Dedifferentiated amniotic fluid mesenchymal stem cell (primary cell): Measurements from ENCODE around the gene VPS4A.

Source experiments
- DNase-seq: peaks from one replicate; pipeline ENCODE4 v3.0.0-alpha.2; 2016; ENCODE audit errors: extremely low spot score

Gene VPS4A

GRCh38 chr16:69307091-69307490 lies 4.1 kb upstream of the VPS4A start:
- DNase-seq: no peak

- DNase-seq: no peak
Measured at GRCh38 chr16:69307856-69308255, 3.3 kb upstream of the VPS4A start.

GRCh38 chr16:69309316-69309715 lies 1.8 kb upstream of the VPS4A start:
- no peak for DNase-seq

- no peak for DNase-seq
Measured at GRCh38 chr16:69311533-69312387, 610 bp downstream of the VPS4A start.

- no peak for DNase-seq
Measured at GRCh38 chr16:69313469-69313868, 2.3 kb downstream of the VPS4A start.

- DNase-seq: no peak
Measured at GRCh38 chr16:69314534-69314933, 3.4 kb downstream of the VPS4A start.

GRCh38 chr16:69315486-69316311 lies 4.5 kb downstream of the VPS4A start:
- no peak for DNase-seq

- no peak for DNase-seq
Measured at GRCh38 chr16:69316595-69317034, 5.5 kb downstream of the VPS4A start.

- no peak for DNase-seq
Measured at GRCh38 chr16:69318177-69318910, 7.2 kb downstream of the VPS4A start.

- DNase-seq: no peak
Measured at GRCh38 chr16:69318911-69319289, 7.8 kb downstream of the VPS4A start.

- DNase-seq: no peak
Measured at GRCh38 chr16:69319381-69319780, 8.2 kb downstream of the VPS4A start.

- no peak for DNase-seq
Measured at GRCh38 chr16:69319826-69320739, 8.9 kb downstream of the VPS4A start.

- no peak for DNase-seq
Measured at GRCh38 chr16:69320740-69321073, 9.6 kb downstream of the VPS4A start.

GRCh38 chr16:69321080-69321479 lies 9.9 kb downstream of the VPS4A start:
- DNase-seq: no peak

GRCh38 chr16:69322343-69322742 lies 11.2 kb downstream of the VPS4A start:
- no peak for DNase-seq

- no peak for DNase-seq
Measured at GRCh38 chr16:69323415-69323814, 12.3 kb downstream of the VPS4A start.

GRCh38 chr16:69324013-69324531 lies 12.9 kb downstream of the VPS4A start:
- DNase-seq: no peak

- no peak for DNase-seq
Measured at GRCh38 chr16:69324585-69325253, 13.6 kb downstream of the VPS4A start.

GRCh38 chr16:69325784-69326171 lies 14.6 kb downstream of the VPS4A start:
- DNase-seq: no peak

- DNase-seq: no peak
Measured at GRCh38 chr16:69326172-69326873, 15.2 kb downstream of the VPS4A start.
